Naive B cell (primary cell): Measurements from ENCODE around the gene EPB41L4A. TPM values are rescaled to one million over a fixed set of nuclear protein-coding genes. Genes with fewer than 3 reads are reported as not detected.

Experiments used
- ATAC-seq, 2 donors: fragments of 150-1000 bp; cut with Tn5 transposase; 2 replicates each; pipeline ENCODE4 v1.10.0; 2021; ENCODE audit warnings: low read depth in 2 of 2, mild to moderate bottlenecking in 2 of 2, moderate library complexity in 2 of 2
- DNase-seq: peaks from one replicate; pipeline ENCODE4 v3.0.0; 2022
- H3K27ac Mint-ChIP-seq, 6 donors: one replicate each; pipeline ENCODE4 v1.8.0; 2020 to 2022; ENCODE audit warnings: mild to moderate bottlenecking in 6 of 6, mixed read lengths in 6 of 6, moderate library complexity in 5 of 6, inconsistent platforms in 2 of 6
- H3K27me3 Mint-ChIP-seq, 3 donors: one replicate each; pipeline ENCODE4 v1.8.0; 2021 to 2022; ENCODE audit warnings: mixed read lengths in 3 of 3, mild to moderate bottlenecking in 1 of 3
- H3K36me3 Mint-ChIP-seq, 2 donors: one replicate each; pipeline ENCODE4 v1.8.0; 2020 to 2022; ENCODE audit warnings: mixed read lengths in 2 of 2, inconsistent platforms in 1 of 2, mild to moderate bottlenecking in 1 of 2
- H3K4me1 Mint-ChIP-seq, 3 donors: one replicate each; pipeline ENCODE4 v1.8.0; 2020 to 2022; ENCODE audit warnings: mixed read lengths in 3 of 3, inconsistent platforms in 1 of 3, mild to moderate bottlenecking in 1 of 3, moderate library complexity in 1 of 3
- H3K4me3 Mint-ChIP-seq, 8 donors: one replicate each; pipeline ENCODE4 v1.8.0; 2020 to 2022; ENCODE audit warnings: mild to moderate bottlenecking in 8 of 8, mixed read lengths in 8 of 8, moderate library complexity in 8 of 8, inconsistent platforms in 2 of 8
- H3K9me3 Mint-ChIP-seq, 7 donors: one replicate each; pipeline ENCODE4 v1.8.0; 2020 to 2022; ENCODE audit warnings: mixed read lengths in 7 of 7, mild to moderate bottlenecking in 5 of 7, inconsistent platforms in 2 of 7, moderate library complexity in 1 of 7
- polyA plus RNA-seq, 6 donors: library from polyadenylated mRNA; unstranded; fragments of 300-500 nt; fragmentation: Illumina TruSeq; gene quantifications; one replicate each; pipeline ENCODE4 v1.2.3, GENCODE V29; 2021; ENCODE audit warnings: low read depth in 6 of 6

Gene EPB41L4A
- polyA plus RNA-seq, 6 donors from 2014 or later, result 0.92 to 4.7 (median 1.5) TPM

DNA sequence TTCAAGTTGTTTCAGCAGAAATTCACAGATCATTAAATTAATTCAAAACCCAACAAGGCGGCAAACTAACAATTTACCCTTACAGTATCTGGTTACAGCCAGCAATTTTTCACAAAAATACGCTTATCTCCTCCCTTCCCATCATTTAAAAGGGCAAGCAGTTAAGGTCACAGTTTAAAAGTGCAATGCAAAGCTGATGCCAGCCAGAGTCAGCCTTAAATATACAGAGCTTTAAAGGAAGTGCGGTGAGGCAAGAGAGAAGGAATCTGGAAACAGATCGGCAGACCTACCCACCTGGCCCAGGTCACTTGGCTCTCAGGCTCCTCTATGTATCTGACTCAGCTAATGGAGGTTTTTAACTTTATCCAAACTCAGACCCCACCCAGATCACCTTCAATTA, 31.0 kb downstream of the EPB41L4A start:
- peaks cover 0 to 9% (median 0%) of the 10 kb centered on the region in 7 donors for H3K9me3 Mint-ChIP-seq
- no peak overlapping the region for H3K27ac Mint-ChIP-seq
- H3K4me3 Mint-ChIP-seq, result no peak overlapping the region
- H3K4me1 Mint-ChIP-seq, result peaks cover 0 to 5% (median 0%) of the 10 kb centered on the region in 3 donors
- no peaks in the 10 kb centered on the region for H3K36me3 Mint-ChIP-seq
- H3K27me3 Mint-ChIP-seq, result peaks cover 6 to 31% (median 13%) of the 10 kb centered on the region in 3 donors
- DNase-seq (no peak), ATAC-seq (no peak)

DNA sequence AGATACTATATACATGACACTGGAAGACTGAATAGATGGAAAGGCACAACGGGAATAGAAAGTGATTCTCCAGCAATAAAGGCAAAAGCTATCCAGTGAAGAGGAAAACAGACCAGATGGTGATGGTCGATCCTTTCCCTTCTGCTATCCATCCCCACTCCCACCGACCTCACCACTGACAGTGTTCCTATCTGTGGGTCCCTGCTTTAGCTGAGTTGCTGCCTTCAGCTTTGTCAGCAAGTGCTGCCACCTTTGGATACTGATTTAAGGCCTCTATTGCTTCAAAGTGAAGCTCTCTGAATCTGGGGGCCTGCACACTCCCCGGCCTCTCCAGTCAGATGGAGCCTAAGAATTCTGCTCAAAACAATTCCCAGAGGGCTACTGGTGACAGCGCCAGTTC, 32.3 kb downstream of the EPB41L4A start:
- H3K9me3 Mint-ChIP-seq, result peaks cover 0 to 4% (median 0%) of the 10 kb centered on the region in 7 donors
- DNase-seq, result no peak
- H3K27me3 Mint-ChIP-seq, result peaks cover 6 to 29% (median 15%) of the 10 kb centered on the region in 3 donors
- no peak for ATAC-seq
- H3K27ac Mint-ChIP-seq, result no peak overlapping the region
- peaks cover 0 to 5% of the 10 kb centered on the region in 2 donors for H3K36me3 Mint-ChIP-seq
- H3K4me1 Mint-ChIP-seq, result peaks cover 0 to 5% (median 0%) of the 10 kb centered on the region in 3 donors
- no peak overlapping the region for H3K4me3 Mint-ChIP-seq

DNA sequence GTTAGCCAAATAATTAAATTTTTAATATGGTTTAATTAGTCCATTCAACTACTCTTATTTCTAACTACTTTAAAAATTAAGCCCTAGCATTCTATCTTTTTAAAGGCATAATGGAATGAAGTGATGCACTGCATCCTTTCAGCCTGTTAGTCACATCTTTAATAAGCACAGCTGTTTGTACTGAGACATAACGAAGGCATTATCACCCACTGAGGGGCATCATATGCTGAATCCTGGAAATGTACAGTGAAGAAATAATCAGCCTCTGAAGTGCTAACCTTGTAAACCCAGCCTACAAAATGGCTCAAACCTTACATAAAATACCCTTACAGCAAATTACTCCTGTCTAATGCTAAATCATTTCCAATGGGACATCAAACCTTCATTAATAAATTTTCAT, 33.1 kb downstream of the EPB41L4A start:
- H3K4me1 Mint-ChIP-seq, result peaks cover 0 to 5% (median 0%) of the 10 kb centered on the region in 3 donors
- peaks cover 6 to 22% (median 17%) of the 10 kb centered on the region in 3 donors for H3K27me3 Mint-ChIP-seq
- ATAC-seq (no peak), DNase-seq (no peak)
- H3K4me3 Mint-ChIP-seq, result no peak overlapping the region
- H3K27ac Mint-ChIP-seq, result no peak overlapping the region
- H3K36me3 Mint-ChIP-seq, result peaks cover 0 to 5% of the 10 kb centered on the region in 2 donors
- H3K9me3 Mint-ChIP-seq, result peaks cover 0 to 1% (median 0%) of the 10 kb centered on the region in 7 donors

DNA sequence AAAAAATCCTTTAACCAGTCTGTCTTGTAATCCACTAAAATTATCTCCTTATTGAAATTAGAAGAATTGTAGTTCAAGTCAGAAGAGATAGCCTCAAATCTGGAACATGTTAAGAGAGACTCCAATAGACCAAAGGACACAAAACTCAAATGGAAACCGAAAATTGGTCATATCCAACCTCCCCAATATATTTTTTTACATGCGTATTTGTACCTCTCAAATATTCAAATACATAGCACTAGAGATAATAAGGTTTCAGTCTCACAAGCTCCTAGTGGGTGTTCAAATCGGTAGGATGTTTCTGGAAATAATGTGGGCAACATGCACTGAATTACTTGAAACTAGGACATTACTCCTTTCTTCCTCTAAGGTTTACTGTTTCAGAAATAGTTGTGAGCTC, 33.5 kb downstream of the EPB41L4A start:
- DNase-seq (no peak), ATAC-seq (no peak)
- peaks cover 6 to 22% (median 21%) of the 10 kb centered on the region in 3 donors for H3K27me3 Mint-ChIP-seq
- peaks cover 0 to 1% (median 0%) of the 10 kb centered on the region in 7 donors for H3K9me3 Mint-ChIP-seq
- H3K4me3 Mint-ChIP-seq, result no peak overlapping the region
- H3K36me3 Mint-ChIP-seq, result peaks cover 0 to 5% of the 10 kb centered on the region in 2 donors
- H3K27ac Mint-ChIP-seq, result no peak overlapping the region
- H3K4me1 Mint-ChIP-seq, result peaks cover 0 to 5% (median 0%) of the 10 kb centered on the region in 3 donors

DNA sequence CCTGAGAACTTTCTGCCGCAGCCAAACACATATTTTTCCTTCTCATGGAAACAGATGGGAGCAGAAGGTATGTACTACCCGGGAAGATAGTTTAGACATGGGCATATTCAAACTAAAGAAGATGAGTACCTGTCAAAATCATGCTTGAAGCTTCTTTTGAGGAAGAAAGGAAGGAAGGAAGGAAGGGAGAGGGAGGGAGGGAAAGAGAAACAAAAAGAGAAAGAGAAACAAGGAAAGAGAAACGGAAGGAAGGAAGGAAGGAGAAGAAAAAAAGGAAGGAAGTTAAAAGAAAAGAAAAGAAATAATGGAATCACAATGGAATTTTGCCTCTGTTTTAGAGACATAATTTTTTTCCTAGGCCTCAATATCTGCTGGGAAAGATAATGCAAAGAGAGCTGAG, 34.6 kb downstream of the EPB41L4A start:
- peaks cover 0 to 5% of the 10 kb centered on the region in 2 donors for H3K36me3 Mint-ChIP-seq
- DNase-seq, result no peak
- ATAC-seq, result no peak
- H3K4me1 Mint-ChIP-seq, result peaks cover 0 to 5% (median 0%) of the 10 kb centered on the region in 3 donors
- no peak overlapping the region for H3K27ac Mint-ChIP-seq
- H3K27me3 Mint-ChIP-seq, result peaks cover 1 to 20% (median 17%) of the 10 kb centered on the region in 3 donors
- no peak overlapping the region for H3K4me3 Mint-ChIP-seq
- H3K9me3 Mint-ChIP-seq, result no peaks in the 10 kb centered on the region

DNA sequence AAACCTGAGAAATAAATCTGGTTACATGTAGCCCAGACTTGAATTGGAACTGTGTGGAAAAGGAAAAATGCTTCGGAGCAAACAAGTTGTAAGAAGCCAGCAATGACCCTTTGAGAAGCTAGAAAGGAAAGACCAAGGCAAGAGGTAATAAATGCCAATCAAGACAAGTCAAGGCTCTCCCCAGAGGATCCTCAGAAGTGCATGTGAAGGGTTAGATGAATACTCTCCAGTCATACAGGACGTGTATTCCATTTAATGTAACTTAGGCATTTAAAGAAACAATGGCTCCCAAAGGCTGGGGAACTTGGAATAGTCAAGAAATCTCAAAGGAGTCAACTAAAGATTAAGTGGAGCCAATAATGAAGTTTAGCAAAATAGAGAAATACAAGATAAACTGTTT, 36.2 kb downstream of the EPB41L4A start:
- Mint-ChIP-seq H3K4me3 (no peak overlapping the region), H3K27ac (no peak overlapping the region), H3K36me3 (peaks cover 0 to 5% of the 10 kb centered on the region in 2 donors), H3K9me3 (no peaks in the 10 kb centered on the region), H3K4me1 (peaks cover 0 to 5% (median 0%) of the 10 kb centered on the region in 3 donors), H3K27me3 (peaks cover 13 to 31% (median 16%) of the 10 kb centered on the region in 3 donors)
- DNase-seq, result no peak
- no peak for ATAC-seq

DNA sequence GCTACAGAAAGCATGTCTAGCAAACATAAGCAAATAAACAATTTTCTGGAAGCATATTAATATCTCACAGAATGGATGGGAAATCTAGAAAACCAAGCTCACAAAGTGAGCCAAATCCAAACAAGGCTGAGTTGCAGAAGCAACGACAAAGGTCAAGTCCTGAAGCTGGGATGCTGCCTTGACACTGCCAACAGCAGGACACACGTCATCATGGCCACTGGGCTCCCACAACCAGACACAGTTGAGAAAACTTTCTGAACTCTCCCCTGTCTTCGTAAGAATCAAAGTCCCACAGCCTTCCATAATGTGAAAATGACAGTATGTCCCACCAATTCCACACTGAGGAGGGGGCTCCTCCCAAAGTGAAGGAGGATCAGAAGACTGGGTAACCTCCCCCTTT, 37.6 kb downstream of the EPB41L4A start:
- DNase-seq, result no peak
- H3K9me3 Mint-ChIP-seq, result no peaks in the 10 kb centered on the region
- H3K4me3 Mint-ChIP-seq, result no peak overlapping the region
- peaks cover 16 to 33% (median 20%) of the 10 kb centered on the region in 3 donors for H3K27me3 Mint-ChIP-seq
- peaks cover 0 to 5% of the 10 kb centered on the region in 2 donors for H3K36me3 Mint-ChIP-seq
- no peak for ATAC-seq
- peaks cover 0 to 5% (median 0%) of the 10 kb centered on the region in 3 donors for H3K4me1 Mint-ChIP-seq
- no peak overlapping the region for H3K27ac Mint-ChIP-seq

DNA sequence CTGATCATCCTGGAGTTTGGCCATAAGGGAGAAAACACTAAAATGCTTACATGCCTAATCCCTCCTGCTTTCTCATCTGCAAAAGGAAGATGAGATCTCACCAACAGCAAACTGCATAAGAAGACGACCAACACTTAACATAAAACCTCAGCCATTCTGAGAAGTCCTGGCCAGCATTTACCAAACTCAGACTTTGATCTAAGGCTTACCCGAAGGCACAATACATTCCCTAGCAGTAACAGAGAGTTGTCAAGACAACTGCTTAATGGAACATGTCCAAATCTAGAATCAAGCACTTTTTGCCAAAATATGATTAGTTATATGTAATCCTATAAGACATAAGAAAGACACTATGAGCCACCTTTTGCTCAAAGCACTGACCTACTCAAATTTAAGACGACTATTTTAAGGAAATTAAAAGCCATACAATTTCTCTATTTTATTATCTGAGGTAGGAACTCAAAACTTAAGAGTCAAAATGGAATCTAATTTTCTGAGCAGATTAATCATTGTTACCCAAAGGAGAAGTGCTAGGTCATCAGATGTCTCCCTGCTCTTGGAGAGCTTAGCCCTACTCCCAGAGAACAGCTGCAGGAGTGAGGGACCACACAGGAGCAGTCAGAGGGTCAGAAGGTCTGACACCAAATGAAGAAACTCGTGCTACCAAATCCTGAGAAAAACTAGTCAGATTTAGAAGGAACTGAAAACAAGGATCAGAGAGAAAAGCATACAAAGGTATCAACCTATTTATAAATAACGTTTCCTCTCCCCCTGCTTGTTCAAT, 39.3 kb downstream of the EPB41L4A start:
- no peak overlapping the region for H3K27ac Mint-ChIP-seq
- H3K4me1 Mint-ChIP-seq, result peaks cover 0 to 8% (median 5%) of the 10 kb centered on the region in 3 donors
- H3K27me3 Mint-ChIP-seq, result peaks cover 28 to 33% (median 32%) of the 10 kb centered on the region in 3 donors
- peak overlapping the region in 1 of 8 donors; percentile 13 for H3K4me3 Mint-ChIP-seq
- DNase-seq (no peak), ATAC-seq (no peak)
- H3K36me3 Mint-ChIP-seq, result peaks cover 0 to 5% of the 10 kb centered on the region in 2 donors
- no peaks in the 10 kb centered on the region for H3K9me3 Mint-ChIP-seq

DNA sequence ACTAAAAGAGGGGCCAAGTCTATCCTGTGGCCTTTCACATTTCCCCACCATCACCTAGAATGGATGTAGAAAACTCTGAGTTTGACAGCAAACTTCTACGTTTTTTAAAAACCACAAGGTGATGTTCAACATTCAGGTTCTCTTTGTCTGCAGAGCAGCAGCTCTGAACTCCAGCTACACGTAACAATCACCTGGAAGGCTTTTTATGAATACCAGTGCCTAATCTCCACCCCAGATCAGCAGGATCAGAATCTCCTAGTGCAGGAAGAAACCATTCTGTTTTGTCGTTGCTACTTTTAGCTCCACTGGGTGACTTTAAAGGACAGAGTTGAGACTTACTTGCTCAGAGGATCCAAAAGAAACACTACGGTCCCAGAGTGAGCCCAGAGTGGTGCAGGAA, 44.3 kb downstream of the EPB41L4A start:
- Mint-ChIP-seq H3K27ac (no peak overlapping the region), H3K27me3 (peaks cover 27 to 48% (median 32%) of the 10 kb centered on the region in 3 donors), H3K36me3 (no peaks in the 10 kb centered on the region), H3K9me3 (no peaks in the 10 kb centered on the region), H3K4me3 (no peak overlapping the region), H3K4me1 (peaks cover 0 to 9% (median 5%) of the 10 kb centered on the region in 3 donors)
- DNase-seq (no peak), ATAC-seq (no peak)

DNA sequence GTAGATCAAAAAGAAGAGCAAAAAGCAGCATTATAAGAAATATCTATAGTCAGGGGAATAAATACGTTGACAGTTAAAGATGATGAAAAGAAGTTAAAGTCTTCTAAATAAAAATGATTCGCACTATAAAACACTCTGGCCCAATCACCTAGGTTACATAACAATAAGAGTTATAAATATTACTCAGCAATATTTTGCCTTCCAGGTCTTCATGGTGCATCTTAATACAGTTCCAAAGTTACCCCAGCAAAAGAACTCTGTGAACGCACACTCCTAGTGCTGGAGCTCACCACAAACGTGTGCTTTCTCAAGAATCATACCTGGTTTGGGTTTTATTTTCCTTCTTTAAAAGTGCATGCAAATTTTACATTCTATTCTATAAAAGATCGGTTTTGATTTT, 44.7 kb downstream of the EPB41L4A start:
- Mint-ChIP-seq H3K36me3 (no peaks in the 10 kb centered on the region), H3K9me3 (no peaks in the 10 kb centered on the region), H3K4me3 (no peak overlapping the region), H3K27ac (peak overlapping the region in 1 of 6 donors; percentile 33), H3K27me3 (peaks cover 24 to 45% (median 32%) of the 10 kb centered on the region in 3 donors), H3K4me1 (peaks cover 0 to 9% (median 5%) of the 10 kb centered on the region in 3 donors)
- DNase-seq (no peak), ATAC-seq (no peak)

DNA sequence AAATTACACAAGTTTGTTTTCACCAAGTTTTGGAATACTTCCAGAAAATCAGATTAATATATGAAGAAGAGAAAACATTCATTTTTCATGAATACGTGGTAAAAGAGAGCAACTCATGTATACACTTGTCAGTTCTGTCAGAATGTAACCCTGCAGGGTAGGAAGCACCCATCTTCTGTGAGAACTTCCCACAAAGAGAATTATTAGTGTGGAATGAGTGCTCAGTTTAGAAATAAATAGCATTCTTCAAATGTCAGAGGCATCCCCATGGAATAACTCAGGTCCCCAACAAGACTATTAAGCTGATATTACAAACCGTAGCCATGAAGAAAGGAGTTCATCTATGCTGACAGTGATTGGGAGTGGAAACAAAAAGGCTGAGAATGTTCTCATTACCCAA, 45.2 kb downstream of the EPB41L4A start:
- no peak overlapping the region for H3K4me3 Mint-ChIP-seq
- H3K27ac Mint-ChIP-seq, result no peak overlapping the region
- no peak for ATAC-seq
- H3K36me3 Mint-ChIP-seq, result no peaks in the 10 kb centered on the region
- H3K9me3 Mint-ChIP-seq, result no peaks in the 10 kb centered on the region
- peaks cover 21 to 41% (median 32%) of the 10 kb centered on the region in 3 donors for H3K27me3 Mint-ChIP-seq
- peaks cover 0 to 9% (median 5%) of the 10 kb centered on the region in 3 donors for H3K4me1 Mint-ChIP-seq
- no peak for DNase-seq

DNA sequence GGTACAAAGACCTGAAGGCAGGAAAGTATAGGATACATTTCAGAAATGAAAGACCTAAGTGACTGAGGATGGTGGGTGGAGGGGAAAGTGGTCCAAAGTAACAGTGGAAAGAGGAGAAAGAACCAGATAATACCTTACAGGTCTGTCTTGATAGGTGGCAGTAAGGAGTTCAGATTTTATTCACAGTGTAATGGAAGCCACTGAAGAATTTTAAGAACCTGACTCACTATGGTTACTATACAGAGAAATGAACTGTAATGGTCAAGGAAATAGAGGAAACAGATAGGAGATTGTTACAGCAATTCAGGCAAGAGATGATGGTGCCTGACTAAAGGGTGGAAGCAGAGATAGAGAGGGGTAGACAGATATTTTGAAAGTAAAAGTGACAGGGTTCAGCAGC, 46.5 kb downstream of the EPB41L4A start:
- Mint-ChIP-seq H3K27ac (no peak overlapping the region), H3K4me3 (no peak overlapping the region), H3K27me3 (peaks cover 12 to 32% (median 29%) of the 10 kb centered on the region in 3 donors), H3K36me3 (no peaks in the 10 kb centered on the region), H3K9me3 (no peaks in the 10 kb centered on the region), H3K4me1 (peaks cover 0 to 9% (median 5%) of the 10 kb centered on the region in 3 donors)
- DNase-seq, result no peak
- ATAC-seq, result no peak

DNA sequence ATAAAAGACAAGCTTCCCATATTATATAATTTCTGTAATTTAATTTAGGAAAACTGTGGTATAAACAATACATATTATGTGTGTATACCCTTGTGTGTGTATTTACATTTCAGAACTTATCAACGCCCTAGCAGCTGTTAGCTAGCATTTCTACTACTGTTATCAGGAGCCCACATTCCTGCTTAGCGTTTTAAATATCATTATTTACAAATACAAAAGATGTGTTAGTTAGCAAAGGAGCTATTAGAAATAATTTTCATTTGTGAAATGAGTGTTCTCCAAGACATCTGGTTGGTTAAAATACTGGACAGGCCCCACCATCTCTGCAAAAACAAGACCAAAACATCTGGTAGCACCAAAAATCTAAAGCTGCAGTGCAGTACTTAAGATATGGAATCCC, 48.0 kb downstream of the EPB41L4A start:
- no peak overlapping the region for H3K4me3 Mint-ChIP-seq
- no peak for ATAC-seq
- H3K4me1 Mint-ChIP-seq, result peaks cover 0 to 9% (median 5%) of the 10 kb centered on the region in 3 donors
- no peaks in the 10 kb centered on the region for H3K9me3 Mint-ChIP-seq
- H3K36me3 Mint-ChIP-seq, result no peaks in the 10 kb centered on the region
- H3K27me3 Mint-ChIP-seq, result peaks cover 12 to 29% (median 26%) of the 10 kb centered on the region in 3 donors
- no peak overlapping the region for H3K27ac Mint-ChIP-seq
- no peak for DNase-seq

DNA sequence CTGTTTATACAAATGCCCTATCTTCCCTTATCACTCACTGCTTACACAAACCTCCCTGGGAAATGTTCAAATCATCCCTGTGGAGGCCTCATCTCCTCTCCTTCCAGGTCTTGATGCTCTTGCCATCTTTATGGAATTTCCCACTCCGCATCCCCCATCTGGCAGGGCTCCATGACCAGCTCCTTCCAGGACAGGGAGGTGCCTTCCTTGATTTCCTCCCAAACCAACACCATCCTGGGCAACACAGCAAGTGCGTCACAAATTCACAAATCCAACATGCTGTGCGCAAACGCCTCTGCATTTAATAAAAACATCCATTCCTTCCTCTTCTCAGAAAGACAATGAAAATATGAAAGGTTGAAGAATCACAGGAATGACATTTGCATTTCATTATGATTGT, 51.7 kb downstream of the EPB41L4A start:
- H3K4me3 Mint-ChIP-seq, result no peak overlapping the region
- ATAC-seq, result no peak
- H3K4me1 Mint-ChIP-seq, result peaks cover 0 to under 1% (median 0%) of the 10 kb centered on the region in 3 donors
- no peak for DNase-seq
- H3K9me3 Mint-ChIP-seq, result no peaks in the 10 kb centered on the region
- H3K27me3 Mint-ChIP-seq, result peaks cover 1 to 5% (median 4%) of the 10 kb centered on the region in 3 donors
- H3K27ac Mint-ChIP-seq, result no peak overlapping the region
- peaks cover 0 to 4% of the 10 kb centered on the region in 2 donors for H3K36me3 Mint-ChIP-seq
